Progenitor cell of endocrine pancreas (in vitro differentiated cells): ENCODE data around the gene CNNM1. TPM values are rescaled to one million over a fixed set of nuclear protein-coding genes. Genes with fewer than 3 reads are reported as not detected.

Experiments
- DNase-seq: peaks from one replicate; pipeline ENCODE4 v3.0.0; 2021; ENCODE audit warnings: low spot score; ENCODE audit not compliant: unreplicated experiment
- H3K27ac Mint-ChIP-seq: 2 replicates; pipeline ENCODE4 v1.8.0; 2021; ENCODE audit warnings: mild to moderate bottlenecking, moderate library complexity, mixed read lengths
- H3K27me3 Mint-ChIP-seq: 2 replicates; pipeline ENCODE4 v1.8.0; 2021; ENCODE audit warnings: mixed read lengths
- H3K36me3 Mint-ChIP-seq: 2 replicates; pipeline ENCODE4 v1.8.0; 2022; ENCODE audit warnings: mixed read lengths; ENCODE audit not compliant: insufficient read depth
- H3K4me1 Mint-ChIP-seq: 2 replicates; pipeline ENCODE4 v1.8.0; 2021; ENCODE audit warnings: low read depth, mixed read lengths
- H3K4me3 Mint-ChIP-seq: 2 replicates; pipeline ENCODE4 v1.8.0; 2021; ENCODE audit warnings: low read depth, mild to moderate bottlenecking, moderate library complexity, mixed read lengths
- H3K9me3 Mint-ChIP-seq: 2 replicates; pipeline ENCODE4 v1.8.0; 2021; ENCODE audit warnings: low read depth, mixed read lengths
- total RNA-seq: library from RNA; stranded (reverse); gene quantifications from 2 replicates; pipeline ENCODE4 v1.2.1, GENCODE V29; 2021
- TF ChIP-seq, protein P1 (sequence below): fragments of 200-600 bp; sonication (generic); IDR thresholded peaks from one replicate; pipeline ENCODE4 v1.5.0; 2021; ENCODE audit warnings: antibody characterized with exemption, mild to moderate bottlenecking; ENCODE audit not compliant: unreplicated experiment

CNNM1 gene
- total RNA-seq, 1 donor from 2014 or later: 0.38 TPM

DNA sequence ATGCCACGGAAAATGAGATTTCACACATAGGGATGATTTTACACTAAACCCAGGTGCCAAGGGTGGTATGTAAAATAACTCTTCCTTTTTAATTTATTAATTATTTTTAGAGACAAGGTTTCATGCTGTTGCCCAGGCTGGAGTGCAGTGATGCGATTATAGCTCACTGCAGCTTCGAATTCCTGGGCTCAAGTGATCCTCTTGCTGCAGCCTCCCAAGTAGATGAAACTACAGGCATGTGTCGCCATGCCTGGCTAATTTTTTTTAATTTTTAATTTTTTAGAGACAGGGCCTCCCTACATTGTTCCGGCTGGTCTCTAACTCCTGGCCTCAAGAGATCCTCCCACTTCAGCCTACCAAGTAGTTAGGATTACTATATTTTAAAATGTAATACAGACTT lies 2.3 kb upstream of the CNNM1 start:
- H3K27ac Mint-ChIP-seq: no peak overlapping the region
- no peaks in the 10 kb centered on the region for H3K36me3 Mint-ChIP-seq
- peaks cover 2% of the 10 kb centered on the region for H3K4me1 Mint-ChIP-seq
- no peak for DNase-seq
- H3K4me3 Mint-ChIP-seq: no peak overlapping the region
- no peaks in the 10 kb centered on the region for H3K9me3 Mint-ChIP-seq
- peaks cover 42% of the 10 kb centered on the region for H3K27me3 Mint-ChIP-seq
- TF ChIP-seq, protein P1, sequence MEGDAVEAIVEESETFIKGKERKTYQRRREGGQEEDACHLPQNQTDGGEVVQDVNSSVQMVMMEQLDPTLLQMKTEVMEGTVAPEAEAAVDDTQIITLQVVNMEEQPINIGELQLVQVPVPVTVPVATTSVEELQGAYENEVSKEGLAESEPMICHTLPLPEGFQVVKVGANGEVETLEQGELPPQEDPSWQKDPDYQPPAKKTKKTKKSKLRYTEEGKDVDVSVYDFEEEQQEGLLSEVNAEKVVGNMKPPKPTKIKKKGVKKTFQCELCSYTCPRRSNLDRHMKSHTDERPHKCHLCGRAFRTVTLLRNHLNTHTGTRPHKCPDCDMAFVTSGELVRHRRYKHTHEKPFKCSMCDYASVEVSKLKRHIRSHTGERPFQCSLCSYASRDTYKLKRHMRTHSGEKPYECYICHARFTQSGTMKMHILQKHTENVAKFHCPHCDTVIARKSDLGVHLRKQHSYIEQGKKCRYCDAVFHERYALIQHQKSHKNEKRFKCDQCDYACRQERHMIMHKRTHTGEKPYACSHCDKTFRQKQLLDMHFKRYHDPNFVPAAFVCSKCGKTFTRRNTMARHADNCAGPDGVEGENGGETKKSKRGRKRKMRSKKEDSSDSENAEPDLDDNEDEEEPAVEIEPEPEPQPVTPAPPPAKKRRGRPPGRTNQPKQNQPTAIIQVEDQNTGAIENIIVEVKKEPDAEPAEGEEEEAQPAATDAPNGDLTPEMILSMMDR: no peak

DNA sequence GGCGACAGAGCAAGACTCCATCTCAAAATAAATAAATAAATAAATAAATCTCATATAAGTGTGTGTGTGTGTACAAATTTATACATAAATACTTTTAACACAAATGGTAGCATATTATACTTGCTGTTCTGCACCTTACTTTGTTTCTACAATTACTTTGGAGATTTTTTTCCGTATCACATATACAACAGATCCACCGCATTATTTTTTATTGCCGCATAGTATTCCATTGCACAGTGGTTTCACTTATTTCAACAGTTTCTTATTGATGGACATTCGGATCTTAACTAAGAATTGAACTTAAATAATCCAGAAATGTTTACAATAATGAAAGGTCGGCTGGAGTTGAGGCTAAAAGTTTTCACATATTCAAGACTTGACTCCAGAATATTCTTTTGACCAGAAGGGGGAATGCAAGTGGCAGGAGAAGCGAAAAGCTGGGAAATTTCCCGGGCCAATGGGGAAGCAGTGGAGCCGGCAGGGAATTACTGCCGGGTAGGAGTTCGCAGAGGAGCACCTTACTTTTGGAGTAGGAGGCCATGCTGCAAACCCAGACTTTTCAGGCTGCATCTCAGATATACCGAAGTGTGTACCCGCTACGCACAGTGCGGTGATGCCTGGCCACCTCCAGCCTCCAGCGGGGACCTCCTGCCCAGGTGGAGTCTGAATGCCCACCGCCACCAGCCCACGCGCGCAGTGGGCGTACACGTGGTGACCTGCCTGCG lies 415 bp upstream of the CNNM1 start:
- Mint-ChIP-seq H3K36me3 (no peaks in the 10 kb centered on the region), H3K4me3 (peak overlapping the region; percentile 62), H3K4me1 (peaks cover 2% of the 10 kb centered on the region), H3K27ac (no peak overlapping the region), H3K9me3 (no peaks in the 10 kb centered on the region), H3K27me3 (peaks cover 43% of the 10 kb centered on the region)
- TF ChIP-seq, protein P1: peak; percentile 17
- no peak for DNase-seq

DNA sequence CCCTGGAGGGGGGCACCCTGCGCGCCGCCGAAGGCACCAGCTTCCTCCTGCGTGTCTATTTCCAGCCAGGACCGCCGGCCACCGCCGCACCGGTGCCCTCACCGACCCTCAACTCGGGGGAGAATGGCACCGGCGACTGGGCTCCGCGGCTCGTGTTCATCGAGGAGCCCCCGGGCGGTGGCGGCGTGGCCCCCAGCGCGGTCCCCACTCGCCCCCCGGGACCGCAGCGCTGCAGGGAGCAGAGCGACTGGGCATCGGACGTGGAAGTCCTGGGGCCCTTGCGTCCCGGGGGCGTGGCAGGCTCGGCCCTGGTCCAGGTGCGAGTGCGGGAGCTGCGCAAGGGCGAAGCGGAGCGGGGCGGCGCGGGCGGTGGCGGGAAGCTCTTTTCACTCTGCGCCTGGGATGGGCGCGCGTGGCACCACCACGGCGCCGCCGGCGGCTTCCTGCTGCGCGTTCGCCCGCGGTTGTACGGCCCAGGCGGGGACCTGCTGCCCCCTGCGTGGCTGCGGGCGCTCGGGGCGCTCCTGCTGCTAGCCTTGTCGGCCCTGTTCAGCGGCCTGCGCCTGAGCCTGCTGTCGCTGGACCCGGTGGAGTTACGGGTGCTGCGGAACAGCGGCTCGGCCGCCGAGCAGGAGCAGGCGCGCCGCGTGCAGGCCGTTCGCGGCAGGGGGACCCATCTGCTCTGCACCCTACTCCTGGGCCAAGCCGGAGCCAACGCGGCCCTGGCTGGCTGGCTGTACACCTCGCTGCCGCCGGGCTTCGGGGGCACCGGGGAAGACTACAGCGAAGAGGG lies 594 bp downstream of the CNNM1 start:
- Mint-ChIP-seq H3K4me3 (peak overlapping the region; percentile 62), H3K27ac (no peak overlapping the region), H3K9me3 (no peaks in the 10 kb centered on the region), H3K27me3 (peaks cover 43% of the 10 kb centered on the region), H3K36me3 (no peaks in the 10 kb centered on the region), H3K4me1 (peaks cover 2% of the 10 kb centered on the region)
- TF ChIP-seq, protein P1: no peak
- DNase-seq: peak; percentile 21

DNA sequence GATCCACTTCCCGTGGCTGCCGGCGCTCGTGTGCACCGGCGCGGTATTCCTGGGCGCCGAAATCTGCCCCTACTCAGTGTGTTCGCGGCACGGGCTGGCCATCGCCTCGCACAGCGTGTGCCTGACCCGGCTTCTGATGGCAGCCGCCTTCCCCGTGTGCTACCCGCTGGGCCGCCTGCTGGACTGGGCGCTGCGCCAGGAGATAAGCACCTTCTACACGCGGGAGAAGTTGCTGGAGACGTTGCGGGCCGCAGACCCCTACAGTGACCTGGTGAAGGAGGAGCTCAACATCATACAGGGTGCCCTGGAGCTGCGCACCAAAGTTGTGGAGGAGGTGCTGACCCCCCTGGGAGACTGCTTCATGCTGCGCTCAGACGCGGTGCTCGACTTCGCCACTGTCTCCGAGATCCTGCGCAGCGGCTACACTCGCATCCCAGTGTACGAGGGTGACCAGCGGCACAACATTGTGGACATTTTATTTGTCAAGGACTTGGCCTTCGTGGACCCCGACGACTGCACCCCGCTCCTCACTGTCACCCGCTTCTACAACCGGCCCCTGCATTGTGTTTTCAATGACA lies 1.3 kb downstream of the CNNM1 start:
- Mint-ChIP-seq H3K36me3 (no peaks in the 10 kb centered on the region), H3K4me1 (peaks cover 2% of the 10 kb centered on the region), H3K9me3 (no peaks in the 10 kb centered on the region), H3K27ac (no peak overlapping the region), H3K4me3 (peak overlapping the region; percentile 60), H3K27me3 (peaks cover 43% of the 10 kb centered on the region)
- DNase-seq: no peak
- TF ChIP-seq, protein P1: no peak

DNA sequence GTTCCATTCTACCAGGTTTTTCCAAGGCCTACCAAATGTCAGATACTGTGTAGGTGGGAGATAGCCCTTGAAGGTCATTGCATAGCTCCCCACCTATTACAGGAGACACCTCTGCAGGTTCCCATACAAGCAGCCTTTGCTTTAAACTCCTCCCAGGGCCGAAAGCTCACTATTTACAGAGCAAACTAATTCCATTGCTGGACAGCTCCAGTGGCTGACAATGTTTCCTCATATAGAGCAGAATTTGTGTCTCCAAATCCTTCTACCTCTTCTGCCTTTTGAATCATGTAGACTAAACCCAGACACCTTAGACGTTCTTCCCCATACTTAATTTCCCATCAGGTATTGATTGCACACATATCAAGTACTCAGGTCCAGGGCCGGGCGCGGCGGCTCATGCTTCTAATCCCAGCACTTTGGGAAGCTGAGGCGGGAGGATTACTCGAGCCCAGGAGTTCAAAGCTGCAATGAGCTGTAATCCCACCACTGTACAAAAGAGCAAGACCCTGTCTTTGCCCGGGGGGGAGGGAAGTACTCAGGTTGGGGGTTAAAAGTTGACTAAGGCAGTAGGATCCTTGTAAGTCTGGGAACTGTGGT lies 2.1 kb downstream of the CNNM1 start:
- Mint-ChIP-seq H3K4me1 (peaks cover 2% of the 10 kb centered on the region), H3K36me3 (no peaks in the 10 kb centered on the region), H3K4me3 (peak overlapping the region; percentile 60), H3K9me3 (no peaks in the 10 kb centered on the region), H3K27me3 (peaks cover 40% of the 10 kb centered on the region), H3K27ac (no peak overlapping the region)
- no peak for DNase-seq
- TF ChIP-seq, protein P1: no peak
